HG02623 (cell line): ENCODE data around the gene KRT73.

Source experiments
- ATAC-seq: cut with Tn5 transposase; IDR thresholded peaks from one replicate; pipeline ENCODE4 v1.9.1; 2021; ENCODE audit warnings: moderate library complexity; ENCODE audit not compliant: unreplicated experiment

KRT73 gene

DNA sequence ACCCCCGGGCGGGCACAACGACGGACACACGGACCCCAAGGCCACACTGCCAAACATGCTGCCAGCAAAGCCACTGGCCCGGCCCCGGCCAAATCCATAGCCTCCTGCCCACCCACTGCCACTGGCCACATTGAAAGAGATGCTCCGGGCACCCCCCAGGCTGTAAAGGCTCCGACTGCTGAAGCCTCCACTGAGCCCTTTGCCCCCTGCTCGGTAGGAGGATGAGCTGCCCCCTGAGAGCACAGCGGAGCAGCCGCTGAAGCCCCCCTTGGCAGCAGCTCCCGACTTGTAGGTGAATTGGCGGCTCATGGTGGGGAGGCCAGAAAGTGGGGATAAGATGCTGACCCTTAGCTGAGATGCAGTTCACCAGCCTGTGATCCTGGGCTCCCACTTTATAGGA lies at the start of gene KRT73:
TSS of gene KRT73 (minus strand) at position 344 of the 400 bp plus-strand sequence. CDS start at position 309, 35 bp downstream.
- no peak for ATAC-seq

DNA sequence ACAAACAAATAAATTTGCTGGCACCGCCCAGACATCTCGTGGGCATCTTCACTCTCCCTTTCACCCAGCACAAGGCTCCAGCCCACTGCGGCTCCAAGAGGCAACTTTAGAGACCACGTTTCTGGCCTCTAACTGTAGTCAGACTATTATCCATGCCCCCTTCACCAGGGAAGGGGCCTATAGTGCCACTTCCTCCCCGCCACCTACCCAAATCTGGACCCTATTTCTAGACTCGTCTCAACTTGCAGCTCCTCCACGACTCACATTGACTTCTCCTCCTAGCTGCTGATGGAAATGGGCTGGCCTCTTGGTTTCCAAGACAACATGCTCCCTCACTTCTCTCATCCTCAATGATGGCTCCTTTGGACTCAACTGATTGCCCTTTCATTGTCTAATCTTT lies 49.6 kb upstream of the KRT73 start:
- no peak for ATAC-seq

DNA sequence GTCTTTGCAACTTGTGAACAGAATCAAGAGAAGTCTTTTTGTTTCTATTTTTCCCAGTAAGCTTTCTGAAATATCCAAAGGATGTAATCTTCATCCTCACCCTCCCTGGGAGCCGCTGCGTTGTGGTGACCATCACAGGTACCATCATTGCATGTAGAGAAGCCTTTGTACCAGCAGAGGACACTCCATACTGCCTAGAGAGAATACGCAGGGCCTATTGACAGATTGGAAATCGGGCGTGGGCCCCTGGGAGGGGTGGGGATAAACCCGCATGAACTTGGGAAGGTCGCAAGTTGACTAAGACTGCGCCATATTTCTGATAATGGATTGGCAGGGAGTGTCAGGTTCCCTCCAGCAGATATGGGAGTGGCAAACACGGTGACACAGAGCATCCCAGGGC lies 49.1 kb upstream of the KRT73 start:
- ATAC-seq, result no peak

DNA sequence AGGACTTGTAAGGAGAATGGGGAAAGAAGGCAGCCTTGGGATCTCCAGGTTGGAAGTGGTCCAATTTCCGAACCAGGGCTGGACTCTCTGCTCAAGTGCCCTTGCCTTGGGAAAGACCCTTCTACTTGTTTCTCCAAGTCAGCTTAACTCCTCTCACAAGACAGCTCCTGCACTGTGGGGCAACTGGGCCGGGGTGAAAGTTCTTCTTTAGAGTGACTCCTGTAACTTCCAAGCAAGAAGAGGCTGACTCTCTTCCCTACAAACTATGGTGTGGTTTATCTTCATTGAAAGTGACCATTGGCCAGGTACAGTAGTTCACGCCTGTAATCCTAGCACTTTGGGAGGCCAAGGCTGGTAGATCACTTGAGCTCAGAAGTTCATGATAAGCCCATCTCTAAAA lies 48.1 kb upstream of the KRT73 start:
- no peak for ATAC-seq

DNA sequence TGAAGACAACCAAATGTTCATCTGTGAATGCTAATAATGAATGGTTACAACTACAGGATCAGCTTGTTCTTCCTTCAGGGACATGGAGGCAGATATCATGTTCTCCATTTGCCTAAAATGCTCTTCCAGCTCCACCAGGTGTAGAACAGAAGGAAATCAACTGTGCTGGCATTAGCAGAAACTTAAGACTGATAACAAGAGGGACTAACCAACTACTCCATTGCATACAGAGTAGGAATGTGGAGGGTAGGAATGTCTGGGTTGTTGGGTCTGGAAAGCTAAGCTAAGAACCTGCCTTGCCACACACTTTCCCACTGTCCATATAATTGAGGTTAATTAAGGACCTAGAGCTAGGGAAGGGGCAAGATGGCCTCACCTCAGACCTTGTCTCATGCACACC lies 45.1 kb upstream of the KRT73 start:
- ATAC-seq, result no peak

DNA sequence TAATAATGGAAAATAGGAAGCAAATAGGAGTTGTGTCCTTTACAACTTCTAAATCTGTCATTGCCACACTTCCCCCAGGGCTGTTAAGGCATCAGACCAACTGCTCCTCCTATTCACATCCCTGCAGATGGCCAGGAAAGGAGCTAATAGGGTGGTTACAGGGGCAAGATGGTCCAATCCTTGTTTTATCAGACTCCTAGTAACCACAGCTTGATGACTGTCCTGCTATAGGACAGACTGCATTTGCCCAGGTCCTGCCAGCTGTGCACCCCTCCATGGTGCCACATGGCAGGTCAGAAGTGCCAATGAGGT lies 44.5 kb upstream of the KRT73 start:
- ATAC-seq, result no peak

DNA sequence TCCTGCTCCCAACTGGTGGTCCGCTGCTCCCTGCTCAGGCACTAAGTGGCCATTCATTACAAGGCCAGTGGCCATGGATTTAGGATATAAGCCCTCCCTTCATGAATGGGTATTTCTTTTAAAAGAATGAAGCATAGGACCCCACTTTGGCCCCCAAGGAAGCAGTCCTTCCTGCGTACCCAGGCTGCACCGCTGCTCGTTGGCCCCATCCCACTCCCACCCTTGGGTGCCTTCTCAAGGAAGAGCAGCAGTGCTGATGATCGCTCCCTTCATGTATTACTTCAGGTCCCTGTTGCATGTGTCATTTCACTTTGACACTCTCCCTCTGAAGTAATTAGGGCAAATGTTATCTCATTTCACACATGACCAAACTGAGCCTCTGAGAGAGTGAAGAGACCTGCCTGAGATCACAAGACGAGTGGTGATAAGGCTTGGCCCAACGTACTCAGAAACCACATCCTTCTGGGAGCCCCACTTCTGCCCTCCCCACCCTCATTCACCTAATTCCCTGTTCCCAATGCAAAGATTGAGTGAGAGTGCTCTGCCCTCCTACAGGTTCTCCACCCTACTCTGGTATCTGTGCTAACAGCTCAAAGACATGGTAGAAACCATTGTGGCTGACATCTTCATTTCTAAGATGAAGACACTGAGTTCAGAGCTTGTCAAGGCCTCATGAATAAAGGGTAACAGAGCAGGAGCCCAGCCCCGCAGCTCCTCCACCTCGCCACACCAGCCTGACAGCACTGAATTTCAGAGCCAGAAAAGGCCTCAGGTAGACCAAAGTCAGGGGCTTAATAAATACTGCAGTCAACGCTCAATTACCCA lies 43.9 kb upstream of the KRT73 start:
- no peak for ATAC-seq

DNA sequence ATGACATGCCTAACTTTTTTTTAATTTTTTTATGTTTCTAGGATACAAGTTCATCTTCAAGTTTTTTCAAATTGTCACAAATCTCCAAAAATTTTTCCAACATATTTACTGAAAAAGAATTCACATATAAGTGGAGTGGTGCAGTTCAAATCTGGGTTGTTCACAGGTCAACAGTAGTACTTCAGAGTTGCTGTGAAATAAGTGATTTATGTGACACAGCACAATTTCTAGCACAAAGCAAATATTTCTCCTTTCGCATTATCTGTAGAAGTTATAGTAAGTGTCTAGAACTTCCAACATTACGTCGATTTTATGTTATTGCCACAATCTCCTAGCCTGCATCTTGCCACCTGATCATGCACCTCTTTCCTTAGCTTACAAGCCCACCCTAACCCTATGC lies 43.3 kb upstream of the KRT73 start:
- ATAC-seq, result no peak

DNA sequence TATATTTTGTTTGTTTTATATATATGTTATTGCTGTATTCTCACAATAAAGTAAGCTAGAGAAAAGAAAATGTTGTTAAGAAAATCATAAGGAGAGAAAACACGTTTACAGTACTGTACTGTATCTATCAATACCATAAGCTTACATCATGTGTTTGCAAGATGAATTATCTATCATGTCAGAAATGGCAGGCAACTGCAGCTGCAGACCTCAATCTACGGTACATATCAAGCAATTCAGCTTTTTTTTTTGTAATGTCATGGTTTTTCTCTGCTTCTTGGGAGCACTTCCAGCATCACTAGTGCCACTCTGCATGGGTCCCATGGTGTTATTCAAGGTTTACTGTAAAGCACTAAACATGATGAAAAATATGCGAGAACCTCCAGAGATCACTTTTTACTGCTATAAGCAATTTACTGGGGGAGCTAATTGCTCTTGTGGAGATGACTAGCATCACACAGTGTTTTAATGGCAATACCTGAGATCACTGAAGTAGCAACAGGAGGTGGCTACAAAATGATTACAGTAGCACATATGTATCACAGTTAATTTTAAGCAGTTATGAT lies 42.7 kb upstream of the KRT73 start:
- no peak for ATAC-seq

DNA sequence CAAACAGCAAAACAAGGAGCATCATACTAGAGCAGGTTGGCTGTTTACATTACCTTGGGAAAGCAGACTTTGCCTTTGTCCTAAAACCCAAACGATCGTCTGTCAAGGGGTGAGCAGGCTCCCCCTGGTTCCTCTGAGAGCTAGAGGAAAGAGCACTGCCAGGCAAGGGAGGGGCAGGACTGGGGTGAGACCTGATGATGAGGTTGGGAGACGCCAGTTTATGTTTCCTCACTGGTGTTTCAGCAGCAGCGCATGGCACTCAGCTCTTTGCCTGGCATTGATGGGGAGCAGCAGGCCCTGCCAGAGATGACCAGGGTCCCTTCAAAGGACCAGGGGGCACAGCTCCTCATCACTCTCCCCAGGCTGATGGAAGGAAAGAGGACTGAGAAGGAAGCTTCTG lies 41.6 kb upstream of the KRT73 start:
- ATAC-seq, result no peak

DNA sequence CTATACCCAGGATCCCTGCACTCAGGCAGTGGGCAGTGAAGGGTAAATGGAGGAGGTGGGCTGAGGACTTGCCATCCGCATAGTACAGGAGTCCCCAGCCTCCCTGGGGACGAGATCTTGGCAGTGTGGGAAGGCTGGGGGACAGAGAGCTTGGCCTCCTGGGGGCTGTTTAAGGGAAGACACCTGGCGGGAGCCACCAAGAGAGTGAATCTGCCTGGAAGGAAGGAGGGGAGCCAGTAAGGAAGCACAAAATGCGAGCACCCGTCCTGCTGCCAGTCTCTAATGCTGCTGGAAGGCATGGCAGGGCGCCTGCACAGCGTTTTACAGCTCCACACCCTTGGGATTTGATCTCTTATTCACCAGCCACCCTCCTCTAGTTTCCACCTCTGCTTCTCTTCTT lies 41.0 kb upstream of the KRT73 start:
- no peak for ATAC-seq

DNA sequence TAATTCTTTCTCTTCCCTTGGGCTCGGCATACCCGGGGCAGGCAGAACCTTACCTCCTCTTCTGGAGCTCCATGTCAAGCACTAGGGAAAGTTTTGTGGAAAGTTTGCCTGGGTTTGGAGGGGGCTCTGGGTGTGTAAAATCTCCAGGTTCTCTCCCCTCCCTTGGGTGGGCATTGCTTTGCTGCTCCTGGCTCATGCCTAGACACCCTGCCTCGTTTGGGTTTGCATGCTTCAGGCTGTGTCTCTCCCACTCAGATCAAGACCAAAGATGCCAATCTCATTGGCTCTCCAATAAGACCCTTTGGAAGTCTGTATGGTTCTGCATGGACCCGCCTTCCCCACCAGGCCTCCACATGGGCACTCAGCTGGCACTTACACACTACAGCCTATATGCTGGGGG lies 39.8 kb upstream of the KRT73 start:
- no peak for ATAC-seq

DNA sequence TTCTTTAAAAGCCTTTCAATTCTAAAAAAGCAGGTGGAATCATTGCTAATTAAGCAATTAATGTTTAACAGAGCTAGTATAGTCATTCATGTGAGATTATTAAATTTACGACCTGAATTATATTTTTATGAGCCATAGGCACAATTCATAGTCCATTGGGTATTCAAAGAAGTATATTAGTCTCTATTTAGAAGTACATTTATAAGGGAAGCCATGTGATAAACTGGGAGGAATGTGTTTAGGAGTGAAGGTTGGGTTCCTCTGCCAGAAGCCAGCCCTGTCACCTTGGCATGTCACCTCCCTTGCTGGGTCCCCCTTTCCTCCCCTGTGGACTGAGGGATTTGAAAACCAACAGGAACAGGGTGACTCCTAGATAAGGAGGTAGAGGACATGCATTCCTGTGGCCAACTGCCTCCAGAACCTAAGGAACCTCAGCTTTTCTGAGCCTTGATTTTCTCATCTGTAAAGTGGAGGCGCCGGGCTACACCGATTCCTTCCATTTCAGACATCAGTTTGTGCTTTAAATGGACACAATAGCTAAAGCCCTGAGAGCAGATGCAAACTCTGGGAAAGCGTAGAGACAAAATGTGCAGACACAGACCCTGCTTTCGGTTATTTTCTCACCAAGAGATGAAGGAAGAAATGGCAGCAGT lies 39.0 kb upstream of the KRT73 start:
- ATAC-seq, result no peak

DNA sequence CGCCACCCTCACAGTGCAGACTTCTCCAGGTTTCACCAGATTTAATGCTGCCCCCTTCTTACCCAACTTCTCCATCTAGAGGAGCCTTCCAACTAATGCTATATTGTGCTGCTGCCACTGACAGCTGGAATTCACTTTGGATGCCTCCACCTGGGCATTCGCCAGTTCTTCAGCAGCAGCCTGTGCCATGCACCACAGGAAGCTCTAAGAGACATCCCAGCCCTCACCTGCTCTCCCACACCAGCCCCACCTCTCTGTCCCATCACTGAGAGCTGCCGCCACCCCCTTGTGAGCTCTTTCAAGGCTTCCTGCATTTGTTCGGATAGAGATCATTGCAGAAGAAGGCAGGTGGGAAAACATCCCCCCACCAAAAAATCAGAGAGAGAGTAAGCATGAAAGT lies 38.3 kb upstream of the KRT73 start:
- ATAC-seq, result no peak

DNA sequence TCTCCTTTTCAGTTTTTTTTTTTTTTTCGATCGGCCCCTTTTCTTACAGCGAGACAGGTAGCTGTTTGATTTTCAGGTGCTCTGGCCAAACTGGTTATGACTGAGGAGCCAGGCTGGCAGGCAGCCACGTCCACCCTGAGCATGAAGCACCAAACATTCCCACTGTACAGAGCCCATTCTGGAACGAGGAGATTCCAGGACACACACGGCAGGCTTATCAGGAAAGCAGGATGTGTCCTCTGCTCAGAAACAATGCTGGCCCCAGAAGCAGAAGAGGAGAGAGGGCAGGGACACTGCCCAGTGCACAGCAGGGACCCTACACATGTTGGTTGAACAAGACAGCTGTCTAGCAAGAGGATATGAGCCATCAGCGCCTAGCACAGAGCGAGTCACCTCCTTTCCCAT lies 37.4 kb upstream of the KRT73 start:
- ATAC-seq, result no peak

DNA sequence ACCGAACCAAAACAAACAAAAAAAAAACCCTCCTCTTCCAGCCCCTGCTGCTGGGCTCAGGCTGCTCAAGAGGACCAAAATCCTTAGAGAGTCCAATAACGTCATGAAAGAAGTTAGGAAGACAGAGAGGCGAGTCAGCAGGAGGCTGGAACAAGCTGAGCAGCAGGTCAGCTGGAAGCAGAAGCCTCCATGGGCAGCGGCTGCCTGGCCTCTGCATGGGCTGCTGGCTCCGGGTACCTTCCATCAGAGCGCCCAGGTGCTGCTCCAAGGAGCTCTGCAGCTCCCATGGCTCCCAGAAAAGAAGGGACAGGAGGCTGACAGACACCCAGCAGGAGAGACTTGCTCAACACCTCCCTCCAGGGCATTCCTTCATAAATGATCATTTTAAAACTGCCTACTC lies 36.9 kb upstream of the KRT73 start:
- no peak for ATAC-seq

DNA sequence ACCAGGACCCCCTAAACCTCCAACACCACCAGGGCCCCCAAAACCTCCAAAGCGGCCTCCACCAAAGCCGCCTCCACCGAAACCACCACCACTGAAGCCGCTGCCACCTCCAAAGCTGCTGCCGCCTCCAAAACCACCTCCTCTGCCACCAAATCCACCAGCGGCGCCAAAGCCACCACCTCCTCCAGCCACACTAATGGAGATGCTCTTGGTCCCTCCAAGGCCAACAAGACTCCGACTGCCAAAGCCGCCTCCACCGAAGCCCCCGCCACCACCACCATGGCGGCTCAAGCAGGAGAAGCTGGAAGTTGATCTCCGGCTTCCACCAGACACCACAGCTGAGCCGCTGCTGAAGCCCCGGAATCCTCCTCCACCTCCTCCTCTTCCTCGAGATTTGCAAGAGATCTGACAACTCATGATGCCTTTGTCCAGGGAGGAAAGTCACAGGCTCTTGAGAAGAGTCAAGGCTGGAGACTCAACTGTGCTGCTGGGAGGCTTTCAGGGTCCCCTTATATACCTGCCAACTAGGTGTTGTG lies 33.4 kb upstream of the KRT73 start, which contains the start of gene KRT2:
TSS of gene KRT2 (minus strand) at position 486 of the 536 bp plus-strand sequence. CDS start at position 417, 69 bp downstream.
- ATAC-seq, result no peak

DNA sequence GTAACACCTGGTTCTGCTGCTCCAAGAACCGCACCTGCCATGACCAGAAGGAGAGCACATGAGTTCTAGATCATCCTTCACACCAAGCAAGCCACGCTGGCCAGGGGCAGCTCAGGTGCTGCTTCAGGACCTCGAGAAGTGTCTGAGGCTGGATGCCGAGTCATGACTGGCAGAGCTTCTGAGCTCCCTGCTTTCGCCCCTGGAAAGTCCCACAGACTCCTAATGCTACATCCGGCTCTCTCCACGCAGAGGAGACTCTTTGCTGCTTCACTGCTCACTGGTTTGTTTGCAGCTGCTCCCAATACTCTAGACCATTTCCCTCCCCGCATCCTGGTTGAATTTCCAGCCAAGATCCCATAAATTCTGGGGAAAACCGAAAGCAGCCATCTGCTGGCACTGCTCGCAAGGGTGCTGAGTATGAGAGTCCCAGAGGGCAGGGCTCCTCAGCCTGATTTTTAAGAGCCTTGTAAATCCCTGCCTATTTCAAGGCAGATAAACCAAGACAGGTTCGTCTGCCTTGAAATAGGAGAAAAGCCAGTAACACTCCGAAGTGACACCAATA lies 32.2 kb upstream of the KRT73 start:
- ATAC-seq, result no peak

DNA sequence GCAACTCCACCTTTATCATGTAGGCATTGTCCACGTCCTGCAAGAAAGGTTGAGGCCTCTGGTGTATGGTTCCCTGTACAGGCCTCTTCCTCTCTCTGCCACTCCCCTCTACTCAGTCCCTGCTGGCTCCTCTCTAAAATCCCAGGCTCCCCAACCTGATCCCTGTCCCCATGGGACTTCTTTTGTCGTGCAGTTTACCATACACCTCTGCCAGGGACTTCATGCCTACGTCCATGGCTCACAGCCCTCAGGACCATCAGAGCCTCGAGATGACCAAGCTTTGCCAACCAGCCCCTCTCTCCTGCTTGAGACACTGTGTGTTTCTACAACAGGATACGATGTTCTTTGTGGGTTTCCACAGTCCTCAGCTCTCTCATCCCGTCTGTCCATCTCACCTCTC lies 30.7 kb upstream of the KRT73 start:
- no peak for ATAC-seq

DNA sequence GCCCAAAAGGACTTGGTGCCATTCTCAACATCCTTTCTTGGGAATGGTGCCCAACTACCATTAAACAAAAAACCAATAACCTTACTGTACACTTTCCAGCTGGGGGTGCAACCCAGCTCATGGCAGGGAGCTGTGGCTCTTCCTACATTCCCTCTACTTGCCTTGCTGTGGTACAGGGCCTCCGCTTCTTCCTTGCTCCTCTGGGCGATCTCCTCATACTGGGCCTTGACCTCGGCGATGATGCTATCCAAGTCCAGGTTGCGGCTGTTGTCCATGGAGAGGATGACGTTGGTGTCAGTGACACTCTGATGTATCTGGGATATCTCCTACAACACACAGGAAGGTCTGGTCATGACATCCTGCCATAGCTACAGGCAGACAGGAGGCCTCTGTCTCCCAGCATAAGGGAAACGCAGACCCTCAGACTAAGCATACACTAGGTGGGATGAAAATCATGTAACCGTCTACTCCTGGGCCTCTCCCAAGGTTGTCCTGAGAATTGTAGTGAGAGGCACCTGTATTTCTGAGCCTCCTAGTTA lies 29.7 kb upstream of the KRT73 start:
- no peak for ATAC-seq

DNA sequence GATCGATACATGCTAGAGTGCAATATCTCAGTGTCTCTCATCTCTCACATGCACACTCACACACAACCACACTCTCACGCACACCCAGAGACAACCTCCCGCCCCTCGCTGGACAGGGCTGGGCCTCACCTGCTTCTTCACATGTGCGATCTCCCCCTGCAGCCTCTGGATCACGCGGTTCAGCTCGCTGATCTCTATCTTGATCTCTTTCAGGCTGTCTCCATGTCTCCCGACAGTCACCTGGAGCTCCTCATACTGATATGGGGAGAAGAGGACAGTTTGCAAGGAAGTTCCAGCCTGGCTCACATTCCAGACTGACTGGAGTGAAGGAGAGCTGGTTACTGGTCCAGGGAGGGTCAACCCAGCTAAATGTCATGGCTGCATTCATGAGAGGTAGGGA lies 29.2 kb upstream of the KRT73 start:
- ATAC-seq, result no peak

DNA sequence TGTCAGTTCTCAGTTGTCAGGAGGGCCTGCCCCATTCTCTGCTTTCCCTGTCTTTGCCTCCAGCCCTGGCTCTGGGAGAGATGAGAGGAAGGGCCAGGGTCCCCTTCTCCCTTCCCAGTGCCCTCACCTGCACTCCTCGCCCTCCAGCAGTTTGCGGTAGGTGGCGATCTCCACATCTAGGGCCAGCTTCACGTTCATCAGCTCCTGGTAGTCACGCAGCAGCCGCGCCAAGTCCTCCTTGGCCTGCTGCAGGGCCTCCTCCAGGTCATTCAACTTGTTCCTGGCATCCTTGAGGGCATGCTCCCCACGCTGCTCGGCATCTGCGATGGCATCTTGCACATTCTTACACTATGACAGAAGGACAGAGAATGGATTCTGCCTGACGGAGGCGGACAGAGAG lies 28.3 kb upstream of the KRT73 start:
- ATAC-seq, result no peak
